ENCODE results near the gene HBA1.

DNA sequence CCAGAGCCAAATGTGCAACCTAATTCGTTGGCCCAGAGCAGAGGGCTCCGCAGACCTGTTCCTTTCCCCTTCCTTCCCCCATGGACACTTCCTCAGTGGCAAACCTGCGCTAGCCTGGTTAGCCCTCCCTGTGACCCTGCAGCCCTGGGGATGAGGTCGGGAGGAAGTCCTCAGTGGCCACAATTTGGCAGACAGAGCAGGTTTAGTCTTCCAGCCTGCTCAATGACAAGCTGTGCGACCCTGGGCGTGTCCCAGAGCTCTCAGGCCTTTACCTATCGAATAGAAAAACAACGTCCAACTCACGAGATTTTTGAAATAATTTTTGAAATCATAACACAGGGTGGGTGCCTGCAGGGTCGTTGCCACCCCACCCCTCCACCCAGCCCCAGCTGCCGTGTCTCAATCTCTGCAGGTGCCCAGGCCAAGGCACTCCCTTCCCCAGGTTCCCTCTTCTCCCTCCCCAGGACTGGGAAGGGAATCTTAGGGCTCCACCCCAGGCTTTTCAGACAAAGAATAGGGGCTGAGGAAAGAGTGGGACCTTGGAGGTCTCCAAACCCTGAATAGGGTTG, 9.3 kb upstream of the HBA1 start:
- no peak for TF ChIP-seq CTCF (conservative IDR thresholded peaks at IDR 0.05 in 1 of 2, IDR thresholded peaks at IDR 0.05 in 1 of 2; ENCODE audit: extremely low read depth in 1 of 2, insufficient read depth in 1 of 2, low read depth in 1 of 2, low read length in 2 of 2)
- no peak for TF ChIP-seq EZH2 (IDR thresholded peaks at IDR 0.05; ENCODE audit: borderline replicate concordance, low read length)
